GM12873 (cell line): Measurements from ENCODE around the gene PAGE2.

ENCODE experiments used
- TF ChIP-seq, protein P1 (sequence below): IDR thresholded peaks from 2 replicates; pipeline ENCODE4 v1.5.1; 2012; ENCODE audit warnings: low read depth, mild to moderate bottlenecking, moderate library complexity, low read length, control low read depth; ENCODE audit not compliant: insufficient read depth; ENCODE audit errors: missing control alignments

The PAGE2 gene

DNA sequence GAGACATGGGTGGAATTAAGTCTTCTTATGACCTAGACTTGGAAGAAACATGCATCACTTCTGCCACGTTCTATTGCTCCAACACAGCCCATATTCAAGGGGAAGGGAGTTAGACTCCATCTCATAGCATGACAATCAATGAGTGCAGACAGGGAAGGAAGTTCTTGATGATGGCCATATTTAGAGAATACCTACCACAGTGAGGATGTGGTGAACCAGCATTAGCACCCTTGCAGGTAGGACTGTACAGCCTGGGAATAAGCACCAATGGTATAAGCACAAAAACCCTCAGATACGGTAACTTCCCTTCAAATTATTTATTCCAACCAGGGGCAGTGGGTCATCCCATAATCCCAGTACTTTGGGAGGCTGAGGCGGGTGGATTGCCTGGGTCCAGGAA lies 29.8 kb downstream of the PAGE2 start:
- TF ChIP-seq, protein P1, sequence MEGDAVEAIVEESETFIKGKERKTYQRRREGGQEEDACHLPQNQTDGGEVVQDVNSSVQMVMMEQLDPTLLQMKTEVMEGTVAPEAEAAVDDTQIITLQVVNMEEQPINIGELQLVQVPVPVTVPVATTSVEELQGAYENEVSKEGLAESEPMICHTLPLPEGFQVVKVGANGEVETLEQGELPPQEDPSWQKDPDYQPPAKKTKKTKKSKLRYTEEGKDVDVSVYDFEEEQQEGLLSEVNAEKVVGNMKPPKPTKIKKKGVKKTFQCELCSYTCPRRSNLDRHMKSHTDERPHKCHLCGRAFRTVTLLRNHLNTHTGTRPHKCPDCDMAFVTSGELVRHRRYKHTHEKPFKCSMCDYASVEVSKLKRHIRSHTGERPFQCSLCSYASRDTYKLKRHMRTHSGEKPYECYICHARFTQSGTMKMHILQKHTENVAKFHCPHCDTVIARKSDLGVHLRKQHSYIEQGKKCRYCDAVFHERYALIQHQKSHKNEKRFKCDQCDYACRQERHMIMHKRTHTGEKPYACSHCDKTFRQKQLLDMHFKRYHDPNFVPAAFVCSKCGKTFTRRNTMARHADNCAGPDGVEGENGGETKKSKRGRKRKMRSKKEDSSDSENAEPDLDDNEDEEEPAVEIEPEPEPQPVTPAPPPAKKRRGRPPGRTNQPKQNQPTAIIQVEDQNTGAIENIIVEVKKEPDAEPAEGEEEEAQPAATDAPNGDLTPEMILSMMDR = no peak

DNA sequence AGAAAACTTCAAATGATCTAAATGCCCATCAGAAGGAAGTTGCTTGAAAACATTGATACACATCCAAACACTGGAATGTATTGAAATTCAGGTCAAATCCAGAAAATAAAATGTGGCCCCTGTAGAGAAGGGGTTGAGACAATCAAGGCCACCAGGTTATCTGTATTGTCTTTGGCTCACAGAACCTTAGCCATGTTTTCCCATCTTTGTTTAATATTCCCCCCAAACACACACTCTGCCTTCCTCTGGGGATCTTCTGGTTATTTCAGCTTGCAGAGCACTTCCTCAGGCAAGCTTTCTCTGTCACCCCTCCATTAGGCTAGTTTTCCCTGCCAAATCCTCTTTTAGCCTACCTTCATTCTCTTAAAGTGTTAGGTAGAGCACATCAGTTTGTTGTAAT lies 30.5 kb downstream of the PAGE2 start:
- TF ChIP-seq, protein P1 = no peak

DNA sequence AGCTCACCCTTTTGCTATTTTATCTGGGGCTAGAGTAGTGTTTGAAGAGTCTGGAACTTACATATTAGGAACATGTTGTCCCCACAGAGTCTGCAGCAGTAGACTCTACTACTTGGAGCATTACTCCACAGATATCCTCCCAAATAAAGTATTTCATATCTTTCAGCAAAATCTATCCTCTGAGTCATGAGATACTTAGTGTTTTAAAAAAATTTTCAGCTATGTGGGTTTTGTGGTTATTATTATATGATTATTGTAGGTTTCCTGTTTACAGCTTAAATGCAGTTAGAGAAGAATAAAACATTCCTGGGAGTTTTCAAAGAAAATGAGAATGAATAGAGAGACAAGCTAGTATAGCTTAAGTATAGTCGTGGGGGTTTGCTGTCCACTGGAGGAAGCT lies 30.9 kb downstream of the PAGE2 start:
- TF ChIP-seq, protein P1 = no peak

DNA sequence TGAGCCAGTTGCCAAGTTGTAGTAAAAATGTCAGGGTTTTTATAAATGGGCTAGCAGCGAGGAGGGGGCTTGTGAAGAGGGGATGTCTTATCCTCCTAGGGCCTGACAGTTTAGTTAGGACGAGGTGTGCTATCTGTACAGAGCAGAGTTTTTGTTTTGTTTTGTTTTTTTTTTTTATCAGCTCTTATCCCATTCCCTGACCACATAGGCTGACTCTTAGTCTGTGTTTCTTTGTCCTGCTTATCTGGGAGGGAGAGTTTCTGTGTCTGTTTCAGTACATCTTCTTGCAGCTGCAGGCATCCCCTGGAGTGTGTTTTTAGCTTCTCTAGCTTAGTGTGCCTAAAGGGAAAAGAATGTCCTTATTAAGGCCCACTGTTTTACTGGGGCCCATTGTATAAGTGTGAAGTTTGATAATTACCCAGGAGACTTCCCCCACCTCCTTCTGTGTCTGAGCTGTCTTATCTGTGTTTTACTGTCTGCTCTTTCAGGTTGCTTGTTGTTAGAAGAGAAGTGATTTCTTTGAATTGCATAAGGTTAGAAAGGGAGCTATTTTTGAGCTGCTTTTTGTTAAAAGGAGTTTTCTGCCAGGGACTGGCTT lies 32.0 kb downstream of the PAGE2 start:
- TF ChIP-seq, protein P1 = no peak

DNA sequence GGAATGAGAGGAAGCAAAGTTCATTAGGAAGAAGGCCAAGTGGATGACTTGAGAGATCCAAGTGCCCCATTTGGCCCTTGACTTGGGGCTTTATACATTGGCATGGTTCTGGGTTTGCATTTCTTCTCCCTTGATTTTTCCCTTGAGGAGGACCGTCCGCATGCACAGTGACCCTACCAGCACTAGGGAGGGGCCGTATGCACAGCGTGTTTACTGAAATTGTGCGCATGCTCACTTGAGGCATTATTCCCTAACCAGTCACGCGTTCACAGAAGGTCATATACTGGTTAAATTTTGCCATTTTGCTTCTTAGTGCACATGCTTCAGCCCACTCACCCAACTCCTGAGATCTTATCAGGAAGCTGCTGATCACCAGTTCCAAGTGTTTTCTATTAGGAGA lies 35.1 kb downstream of the PAGE2 start:
- TF ChIP-seq, protein P1 = no peak

DNA sequence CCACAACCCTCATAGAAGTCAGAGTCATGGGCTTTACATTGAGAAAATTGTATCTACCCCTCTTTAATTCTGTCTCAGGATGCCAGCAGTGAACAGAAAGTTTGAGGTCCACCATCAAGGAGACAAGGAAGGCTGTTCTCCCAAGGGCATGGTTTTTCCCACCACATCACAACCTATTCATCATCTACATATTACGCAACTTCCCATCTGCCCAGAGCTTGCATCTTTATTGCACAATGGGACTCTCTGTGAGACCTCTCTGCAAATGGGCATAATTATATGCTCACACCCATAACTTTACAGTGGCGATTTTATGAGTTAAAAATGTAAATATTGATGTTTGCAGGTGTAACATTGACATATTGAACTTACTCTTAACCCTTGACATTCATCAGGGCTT lies 38.9 kb downstream of the PAGE2 start:
- TF ChIP-seq, protein P1 = no peak

DNA sequence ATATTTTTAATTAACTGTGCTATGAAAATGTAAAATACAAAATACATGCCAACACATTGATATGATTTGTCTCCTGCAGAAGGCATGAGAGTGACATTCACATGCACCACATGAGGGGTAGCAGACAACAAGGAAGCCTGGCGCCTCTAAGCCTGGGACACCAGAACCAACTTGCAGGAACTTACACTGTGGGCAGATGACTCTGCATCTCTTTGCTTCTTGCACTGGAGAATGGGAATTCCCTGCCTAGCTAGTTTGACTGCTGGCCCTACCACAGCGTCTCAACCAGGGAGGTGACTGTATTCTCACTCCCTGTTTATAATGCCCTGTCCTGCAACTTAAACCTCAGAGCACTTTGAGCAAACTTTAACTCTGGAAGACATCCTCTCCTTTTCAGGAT lies 40.5 kb downstream of the PAGE2 start:
- TF ChIP-seq, protein P1 = no peak
